HG03139 (cell line): Measurements from ENCODE around the gene NAGPA.

Experiments used
- ATAC-seq: cut with Tn5 transposase; IDR thresholded peaks from one replicate; pipeline ENCODE4 v1.9.1; 2021; ENCODE audit not compliant: unreplicated experiment

Gene NAGPA

GRCh38 chr16:4979736-4980660, 53.7 kb downstream of the NAGPA start:
- ATAC-seq = no peak

DNA sequence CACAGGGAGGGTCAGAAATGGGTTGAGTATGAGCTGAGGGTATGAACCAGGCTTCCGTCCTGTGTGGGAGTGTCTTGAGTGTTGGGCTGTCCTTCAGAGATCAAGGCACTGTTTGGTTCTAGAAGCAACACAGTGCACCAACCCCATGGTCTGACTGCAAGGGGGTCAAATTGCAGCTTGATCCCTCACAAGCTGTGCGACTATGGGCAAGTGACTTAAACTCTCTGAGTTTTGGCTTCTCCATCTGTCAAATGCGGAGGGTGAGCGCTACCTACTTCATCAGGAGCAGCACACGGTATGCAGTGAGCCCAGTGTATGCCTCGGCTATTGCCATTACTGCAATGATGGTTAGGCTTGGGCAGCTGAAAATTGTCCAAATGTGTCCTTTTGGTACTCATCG, 54.6 kb downstream of the NAGPA start:
- ATAC-seq = no peak

DNA sequence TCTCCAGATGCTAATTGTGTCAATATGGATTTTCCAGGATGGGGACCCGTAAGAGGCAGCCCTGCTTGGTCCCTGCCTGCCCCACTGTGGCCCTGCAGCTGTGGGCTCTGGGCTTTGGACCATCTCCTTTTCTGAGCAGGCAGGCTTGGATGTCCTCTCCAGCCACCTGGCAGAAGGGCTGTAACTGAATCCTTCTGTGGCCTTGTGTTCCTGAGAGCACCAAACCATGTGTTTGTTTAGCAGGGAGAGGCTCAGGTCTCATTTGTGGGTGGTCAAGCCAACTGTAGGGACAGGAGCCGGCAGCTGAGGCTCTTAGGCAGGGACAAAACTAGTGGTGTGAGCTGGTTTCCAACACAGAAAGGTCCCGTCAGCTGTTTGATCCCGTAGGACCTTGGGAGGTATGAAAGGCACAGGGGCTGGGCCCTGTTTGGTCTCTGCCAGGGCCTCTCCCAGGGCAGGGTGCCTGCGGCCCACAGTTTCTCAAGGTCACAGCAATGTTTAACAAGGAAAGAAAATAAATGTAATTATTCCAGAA, 57.1 kb downstream of the NAGPA start:
- no peak for ATAC-seq

DNA sequence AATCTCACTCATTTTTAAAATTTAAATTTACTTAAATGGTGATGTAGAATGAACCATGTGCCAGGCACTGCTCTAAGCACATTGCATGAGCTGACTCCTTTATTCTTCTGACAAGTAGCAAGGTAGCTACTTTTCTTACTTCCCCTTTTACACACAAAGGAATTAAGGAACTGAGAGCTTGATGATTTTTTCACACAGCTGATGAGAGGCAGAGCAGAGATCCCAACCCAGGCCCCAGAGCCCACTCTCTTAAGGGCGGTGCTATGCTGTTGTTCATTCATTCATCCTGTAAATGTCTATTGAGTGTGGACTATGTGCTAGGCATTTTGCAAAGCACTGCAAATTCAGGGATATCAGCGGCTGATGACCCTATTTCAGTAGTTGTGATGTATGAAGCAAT, 57.7 kb downstream of the NAGPA start:
- ATAC-seq = peak; percentile 93
